IPS-NIHi7 (cell line): ENCODE data around the gene HPCA.

Source experiments
- DNase-seq: peaks from one replicate; pipeline ENCODE4 v3.0.0; 2012; ENCODE audit warnings: mixed read lengths; ENCODE audit errors: extremely low spot score

HPCA gene

GRCh38 chr1:32889731-32890278, 3.5 kb downstream of the HPCA start:
- no peak for DNase-seq

- DNase-seq = no peak
These were observed 4.4 kb downstream of the HPCA start for GRCh38 chr1:32890516-32891240.

- peak; percentile 0 for DNase-seq
These were observed 4.9 kb downstream of the HPCA start for GRCh38 chr1:32891241-32891570.

- no peak for DNase-seq
These were observed 5.3 kb downstream of the HPCA start for GRCh38 chr1:32891630-32892029.

- peak; percentile 90 for DNase-seq
These were observed 6.3 kb downstream of the HPCA start for GRCh38 chr1:32892368-32893197.

GRCh38 chr1:32893198-32894018, 7.1 kb downstream of the HPCA start:
- DNase-seq = peak; percentile 74

GRCh38 chr1:32894019-32894600, 7.8 kb downstream of the HPCA start:
- DNase-seq = peak; percentile 41

GRCh38 chr1:32894681-32895080, 8.4 kb downstream of the HPCA start:
- DNase-seq = peak; percentile 9

- peak; percentile 6 for DNase-seq
These were observed 9.3 kb downstream of the HPCA start for GRCh38 chr1:32895325-32896215.

GRCh38 chr1:32896451-32896850, 10.2 kb downstream of the HPCA start:
- DNase-seq = peak; percentile 3

- peak; percentile 3 for DNase-seq
These were observed 11.1 kb downstream of the HPCA start for GRCh38 chr1:32897082-32898049.

- no peak for DNase-seq
These were observed 11.8 kb downstream of the HPCA start for GRCh38 chr1:32898056-32898455.

GRCh38 chr1:32898958-32899357, 12.7 kb downstream of the HPCA start:
- DNase-seq = peak; percentile 1

- peak; percentile 9 for DNase-seq
These were observed 13.4 kb downstream of the HPCA start for GRCh38 chr1:32899586-32900296.

- DNase-seq = peak; percentile 18
These were observed 14.2 kb downstream of the HPCA start for GRCh38 chr1:32900371-32900955.

GRCh38 chr1:32900956-32901822, 14.9 kb downstream of the HPCA start, which contains the start of gene TMEM54:
Gene TMEM54 (minus strand): TSS chr1:32901389. CDS start chr1:32901238, 151 bp downstream.
- DNase-seq = peak; percentile 69
